CD4-positive, CD25-positive, alpha-beta regulatory T cell (primary cell): ENCODE results near the gene STRADA. TPM values are rescaled to one million over a fixed set of nuclear protein-coding genes. Genes with fewer than 3 reads are reported as not detected.
A peak's percentile ranks its signal among the peaks of the same experiment; 100 is the strongest.

Experiments used
- ATAC-seq, 2 donors: fragments of 150-1000 bp; cut with Tn5 transposase; one replicate each; pipeline ENCODE4 v1.10.0; 2021; ENCODE audit warnings: low read depth in 2 of 2, moderate number of reproducible peaks in 2 of 2, moderate library complexity in 1 of 2
- DNase-seq, 3 donors: peaks; one replicate each; pipeline versions ENCODE4 v3.0.0 to v3.0.0-alpha.2; 2012 to 2022; ENCODE audit warnings: mixed read lengths in 1 of 3
- H3K27ac ChIP-seq: one replicate; pipeline ENCODE4 v1.7.0; 2013; ENCODE audit warnings: mild to moderate bottlenecking, low read length; ENCODE audit not compliant: insufficient read depth, poor library complexity, severe bottlenecking
- H3K27me3 ChIP-seq: one replicate; pipeline ENCODE4 v1.7.0; 2013; ENCODE audit warnings: low read length; ENCODE audit not compliant: control insufficient read depth, insufficient read depth
- H3K36me3 ChIP-seq: one replicate; pipeline ENCODE4 v1.7.0; 2013; ENCODE audit warnings: mild to moderate bottlenecking, low read length, moderate library complexity; ENCODE audit not compliant: control insufficient read depth, insufficient read depth
- H3K4me1 ChIP-seq: 2 replicates; pipeline ENCODE4 v1.7.0; 2013; ENCODE audit warnings: mild to moderate bottlenecking, low read length; ENCODE audit not compliant: insufficient read depth, control insufficient read depth, poor library complexity, severe bottlenecking
- H3K4me3 ChIP-seq: one replicate; pipeline ENCODE4 v1.7.0; 2013; ENCODE audit warnings: low read depth, mild to moderate bottlenecking, low read length, moderate library complexity
- H3K9me3 ChIP-seq, 2 experiments: 1 replicate in 1 of 2; 2 replicates in 1 of 2; pipeline ENCODE4 v1.7.0; 2013; ENCODE audit warnings: low read length in 2 of 2, mild to moderate bottlenecking in 1 of 2, moderate library complexity in 1 of 2; ENCODE audit not compliant: control insufficient read depth in 2 of 2
- H3K27ac Mint-ChIP-seq, 3 donors: one replicate each; pipeline ENCODE4 v1.8.0; 2020 to 2022; ENCODE audit warnings: mild to moderate bottlenecking in 3 of 3, mixed read lengths in 3 of 3, moderate library complexity in 2 of 3
- H3K27me3 Mint-ChIP-seq: one replicate; pipeline ENCODE4 v1.8.0; 2022; ENCODE audit warnings: mild to moderate bottlenecking, mixed read lengths
- H3K36me3 Mint-ChIP-seq: one replicate; pipeline ENCODE4 v1.8.0; 2020; ENCODE audit warnings: mixed read lengths
- H3K4me1 Mint-ChIP-seq, 4 donors: one replicate each; pipeline ENCODE4 v1.8.0; 2020 to 2022; ENCODE audit warnings: mixed read lengths in 4 of 4, mild to moderate bottlenecking in 1 of 4
- H3K4me3 Mint-ChIP-seq, 4 donors: one replicate each; pipeline ENCODE4 v1.8.0; 2020 to 2022; ENCODE audit warnings: mild to moderate bottlenecking in 4 of 4, mixed read lengths in 4 of 4, moderate library complexity in 3 of 4
- H3K9me3 Mint-ChIP-seq, 7 donors: one replicate each; pipeline ENCODE4 v1.8.0; 2020 to 2022; ENCODE audit warnings: mixed read lengths in 7 of 7, mild to moderate bottlenecking in 3 of 7, moderate library complexity in 2 of 7
- polyA plus RNA-seq, 4 donors: library from polyadenylated mRNA; unstranded; fragments of 300-500 nt; fragmentation: Illumina TruSeq; gene quantifications; one replicate each; pipeline ENCODE4 v1.2.3, GENCODE V29; 2021
- total RNA-seq: library from RNA; stranded (reverse); gene quantifications from one replicate; pipeline ENCODE4 v1.2.3, GENCODE V29; 2022

STRADA gene
- total and polyA plus RNA-seq, 5 donors from 2014 or later: 20.0 to 47.8 (median 24.1) TPM

DNA sequence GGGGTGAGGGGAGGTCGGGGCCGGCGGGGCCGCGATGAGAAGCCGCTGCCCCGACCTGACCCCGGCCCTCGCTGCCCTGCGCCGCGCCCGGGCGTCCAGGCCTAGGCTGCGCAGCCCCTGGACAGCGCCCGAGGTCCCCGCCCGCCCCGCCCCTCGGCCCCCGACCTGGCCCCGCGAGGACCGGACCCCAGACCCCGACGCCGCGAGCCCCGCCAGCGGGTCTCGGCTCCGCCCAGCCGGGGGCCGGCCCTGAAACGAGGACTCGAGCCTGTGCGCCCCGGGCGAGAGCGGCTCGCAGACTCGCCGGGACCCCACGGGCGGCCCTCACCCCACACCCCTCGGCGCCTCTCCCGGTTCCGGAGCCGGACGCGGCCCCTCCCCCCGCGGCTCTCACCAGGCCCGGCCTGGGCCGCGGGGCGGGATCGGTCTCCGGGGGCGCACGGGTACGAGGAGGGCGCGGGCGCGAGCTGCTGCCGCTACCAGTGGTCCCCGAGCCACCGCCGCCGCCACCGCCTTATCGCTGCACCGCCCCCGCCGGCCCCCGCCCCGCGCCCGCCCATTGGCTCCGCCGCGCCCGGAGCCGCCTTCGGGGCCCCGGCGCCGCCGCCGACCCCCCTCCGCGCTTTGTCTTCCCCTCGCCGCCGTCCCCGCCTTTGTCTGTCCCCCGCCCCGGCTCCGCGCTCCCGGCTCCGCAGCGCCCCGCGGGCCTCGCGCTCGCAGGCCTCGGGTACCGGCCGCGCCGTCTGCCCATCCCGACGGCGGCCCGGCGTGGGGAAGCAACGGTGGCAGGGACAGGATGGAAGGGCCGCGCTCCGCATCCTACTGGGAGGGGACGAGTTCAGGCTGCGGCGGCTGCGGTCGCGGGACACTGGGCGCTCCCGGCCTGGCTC is 41.7 kb downstream of the STRADA start, which contains the start of gene LIMD2:
TSS of gene LIMD2 (minus strand) at position 488 of the 890 bp plus-strand sequence. CDS start 827 bp downstream, outside the sequence.
- peaks cover 19 to 68% (median 49%) of the 10 kb centered on the region in 4 donors for H3K4me1 Mint-ChIP-seq
- peaks cover 81% of the 10 kb centered on the region for H3K4me1 ChIP-seq
- peak within 1 kb of the TSS; percentile 93 for H3K27ac ChIP-seq
- peaks cover 20% of the 10 kb centered on the region for H3K36me3 ChIP-seq
- peaks cover 0 to 6% (median 0%) of the 10 kb centered on the region in 7 donors for H3K9me3 Mint-ChIP-seq
- H3K27ac Mint-ChIP-seq: peak within 1 kb of the TSS; percentile 98 to 99 (median 98)
- peak; percentile 26 to 29 for ATAC-seq
- no peaks in the 10 kb centered on the region for H3K27me3 ChIP-seq
- peaks cover 39% of the 10 kb centered on the region for H3K36me3 Mint-ChIP-seq
- no peaks in the 10 kb centered on the region for H3K9me3 ChIP-seq
- peak within 1 kb of the TSS; percentile 98 to 100 (median 99) for H3K4me3 Mint-ChIP-seq
- peak within 1 kb of the TSS; percentile 80 for H3K4me3 ChIP-seq
- H3K27me3 Mint-ChIP-seq: peaks cover 14% of the 10 kb centered on the region
- DNase-seq: peak; percentile 80 to 87 (median 86)

DNA sequence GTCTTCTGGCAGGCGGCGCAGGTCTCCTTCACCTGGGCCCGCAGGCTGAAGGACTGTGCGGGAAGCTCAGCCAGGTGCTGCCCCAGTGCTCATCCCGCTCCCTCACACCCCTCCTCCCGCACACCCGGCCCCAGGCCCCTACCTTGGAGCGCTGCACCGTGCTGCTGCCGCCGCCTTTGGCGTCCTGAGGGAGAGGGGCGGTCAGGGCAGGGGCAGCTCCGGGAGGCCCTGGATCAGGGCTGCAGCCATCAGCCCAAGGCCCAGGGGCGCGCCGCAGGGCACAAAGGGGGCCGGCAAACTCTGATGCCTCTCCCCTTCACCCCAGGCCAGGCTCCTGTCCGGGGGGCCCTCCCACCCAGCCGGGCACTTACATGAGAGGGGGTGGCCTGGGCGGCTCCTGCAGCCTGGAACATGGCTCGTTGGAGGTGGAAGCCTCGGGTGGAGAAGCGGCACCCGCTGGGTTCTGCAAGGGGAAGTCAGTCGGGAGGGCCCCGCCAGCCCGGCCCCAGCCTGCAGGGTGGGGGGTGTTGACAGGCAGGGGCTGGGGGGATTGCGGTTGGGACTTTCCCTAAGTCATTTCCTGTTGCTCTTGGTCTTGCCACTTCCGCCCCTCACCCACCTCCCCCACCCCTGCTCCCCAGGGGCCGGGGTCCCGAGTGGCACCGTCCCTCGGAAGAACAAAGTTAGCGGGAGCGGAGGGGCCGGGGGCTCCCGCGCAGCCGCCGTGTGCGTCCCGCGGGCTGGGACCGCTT is 42.5 kb downstream of the STRADA start:
- DNase-seq (peak; percentile 82 to 97 (median 95)), ATAC-seq (peak; percentile 47 to 48)
- Mint-ChIP-seq H3K9me3 (peaks cover 0 to 6% (median 0%) of the 10 kb centered on the region in 7 donors), H3K4me1 (peaks cover 20 to 69% (median 49%) of the 10 kb centered on the region in 4 donors), H3K36me3 (peaks cover 39% of the 10 kb centered on the region), H3K27ac (peak overlapping the region; percentile 92 to 98 (median 92)), H3K27me3 (peaks cover 18% of the 10 kb centered on the region), H3K4me3 (peak overlapping the region; percentile 97 to 99 (median 98))
- Histone ChIP-seq H3K4me3 (peak overlapping the region; percentile 77), H3K9me3 (no peaks in the 10 kb centered on the region), H3K27ac (peak overlapping the region; percentile 93), H3K27me3 (no peaks in the 10 kb centered on the region), H3K36me3 (peaks cover 21% of the 10 kb centered on the region), H3K4me1 (peaks cover 79% of the 10 kb centered on the region)

DNA sequence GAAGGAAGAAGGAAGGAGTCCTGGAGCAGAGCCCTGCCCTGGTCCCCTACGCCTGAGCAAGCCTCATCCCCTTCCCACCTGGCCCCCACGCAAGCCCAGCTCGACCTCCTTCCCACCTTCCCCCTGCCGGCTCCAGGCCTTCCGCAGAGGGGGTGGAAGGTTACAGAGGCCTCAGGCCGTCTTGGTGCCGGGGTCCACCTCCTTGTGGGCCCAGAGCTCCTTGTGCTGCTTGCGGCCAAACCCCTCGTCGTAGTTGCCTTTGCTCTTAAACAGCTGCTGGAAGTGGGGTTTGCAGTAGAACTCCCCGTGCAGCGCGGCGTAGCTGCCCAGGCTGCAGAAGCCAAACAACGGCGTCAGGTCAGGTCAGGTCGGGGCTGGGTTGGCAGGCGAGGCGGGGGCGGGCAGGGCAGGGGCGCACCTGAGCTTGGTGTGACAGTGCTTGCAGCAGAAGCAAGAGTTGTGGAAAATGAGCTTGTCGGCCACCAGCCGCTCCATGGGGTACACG is 43.2 kb downstream of the STRADA start:
- peaks cover 0 to 6% (median 0%) of the 10 kb centered on the region in 7 donors for H3K9me3 Mint-ChIP-seq
- peak in 2 of 3 donors; percentile 41 to 53 for DNase-seq
- peak overlapping the region; percentile 77 for H3K4me3 ChIP-seq
- peaks cover 27% of the 10 kb centered on the region for H3K36me3 ChIP-seq
- H3K4me1 ChIP-seq: peaks cover 73% of the 10 kb centered on the region
- H3K27ac ChIP-seq: peak overlapping the region; percentile 93
- H3K27me3 ChIP-seq: no peaks in the 10 kb centered on the region
- no peaks in the 10 kb centered on the region for H3K9me3 ChIP-seq
- peaks cover 33% of the 10 kb centered on the region for H3K36me3 Mint-ChIP-seq
- H3K4me3 Mint-ChIP-seq: peak overlapping the region; percentile 97 to 99 (median 98)
- H3K27me3 Mint-ChIP-seq: peaks cover 18% of the 10 kb centered on the region
- H3K27ac Mint-ChIP-seq: peak overlapping the region; percentile 92 to 98 (median 98)
- no peak for ATAC-seq
- peaks cover 20 to 69% (median 47%) of the 10 kb centered on the region in 4 donors for H3K4me1 Mint-ChIP-seq

DNA sequence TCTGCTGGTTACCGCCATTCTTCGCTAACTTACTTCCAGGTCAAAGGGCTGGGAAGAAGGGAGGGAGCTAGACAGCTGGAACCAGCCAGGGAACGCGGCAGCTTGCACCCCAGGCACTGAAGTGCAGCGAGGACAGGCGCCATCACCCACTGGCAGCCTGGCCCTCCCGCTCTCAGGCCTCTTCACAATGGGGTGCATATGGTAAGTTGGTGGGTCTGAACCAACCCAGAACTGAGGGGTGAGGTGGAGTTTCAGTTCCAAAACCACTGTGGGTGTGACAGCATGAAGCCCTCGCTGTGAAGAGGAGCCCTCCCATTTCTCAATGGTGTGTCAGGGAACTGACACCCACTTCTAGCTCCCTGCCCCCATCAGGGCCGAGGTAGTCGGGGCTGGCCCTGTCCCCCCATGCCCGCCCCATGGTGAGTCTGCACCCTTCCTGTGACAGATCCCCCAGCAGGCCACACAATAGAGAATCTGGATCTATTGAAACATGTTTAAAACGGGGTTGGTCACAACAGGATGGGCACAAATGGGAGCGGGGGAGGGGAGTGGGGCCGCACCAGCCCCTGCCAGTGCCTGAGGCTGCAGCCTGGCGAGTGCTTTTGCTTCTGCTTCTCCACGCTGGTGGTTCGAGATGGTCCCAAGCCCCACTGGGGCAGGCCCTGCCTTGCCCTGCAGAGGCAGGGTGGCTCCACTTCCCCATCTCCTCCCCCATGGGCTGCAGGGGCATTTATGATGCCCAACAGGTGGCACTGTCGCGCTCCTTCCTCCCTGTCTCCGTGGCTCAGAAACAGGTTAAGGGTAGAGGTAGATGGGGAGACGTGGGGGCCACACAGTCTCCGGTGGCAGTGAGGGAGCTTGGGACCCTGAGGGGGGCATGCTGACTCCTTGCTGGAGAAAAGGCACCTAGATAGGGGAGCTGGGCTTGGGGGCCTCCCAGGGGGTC is 44.0 kb downstream of the STRADA start:
- Mint-ChIP-seq H3K36me3 (peaks cover 25% of the 10 kb centered on the region), H3K9me3 (peaks cover 0 to 6% (median 0%) of the 10 kb centered on the region in 7 donors), H3K27ac (peak overlapping the region; percentile 92 to 98 (median 98)), H3K4me3 (peak overlapping the region; percentile 97 to 99 (median 98)), H3K4me1 (peaks cover 23 to 69% (median 43%) of the 10 kb centered on the region in 4 donors), H3K27me3 (peaks cover 18% of the 10 kb centered on the region)
- DNase-seq (peak; percentile 76 to 92 (median 87)), ATAC-seq (peak; percentile 34 to 35)
- Histone ChIP-seq H3K4me1 (peaks cover 64% of the 10 kb centered on the region), H3K27ac (peak overlapping the region; percentile 93), H3K4me3 (peak overlapping the region; percentile 77), H3K27me3 (no peaks in the 10 kb centered on the region), H3K36me3 (peaks cover 32% of the 10 kb centered on the region), H3K9me3 (no peaks in the 10 kb centered on the region)

DNA sequence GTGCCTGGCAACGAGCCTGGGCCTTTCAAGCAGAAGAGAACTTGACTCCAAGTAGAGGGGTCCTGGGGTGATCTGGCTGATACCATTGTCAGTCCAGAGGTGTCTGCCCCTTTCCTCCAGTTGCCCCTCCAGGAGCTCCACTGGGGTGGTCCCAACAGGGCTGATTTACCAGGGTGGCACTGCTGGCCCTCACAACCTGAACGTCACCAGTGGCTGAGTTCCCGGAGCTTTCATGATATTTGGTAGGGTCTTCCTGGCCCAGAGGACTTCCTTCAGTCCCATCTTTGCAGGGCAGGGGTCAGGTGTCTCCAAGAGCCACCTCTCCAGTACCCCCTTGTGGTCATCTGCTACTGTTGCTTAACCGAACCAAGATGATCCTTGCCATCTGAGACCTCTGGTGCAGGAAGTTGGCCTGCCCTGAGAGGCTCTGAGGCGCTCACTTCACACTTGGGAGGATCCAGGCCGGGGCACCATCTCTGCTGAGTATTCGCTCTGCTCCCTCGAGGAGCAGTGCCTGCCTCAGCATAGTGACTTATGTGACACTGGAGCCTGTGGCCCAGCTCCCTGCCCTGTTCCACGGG is 45.1 kb downstream of the STRADA start:
- Mint-ChIP-seq H3K36me3 (peaks cover 23% of the 10 kb centered on the region), H3K9me3 (peaks cover 0 to 6% (median 0%) of the 10 kb centered on the region in 7 donors), H3K27ac (peak overlapping the region; percentile 92 to 98 (median 98)), H3K4me3 (peak overlapping the region; percentile 97 to 99 (median 98)), H3K27me3 (peaks cover 10% of the 10 kb centered on the region), H3K4me1 (peaks cover 22 to 62% (median 39%) of the 10 kb centered on the region in 4 donors)
- DNase-seq (peak in 2 of 3 donors; percentile 57 to 76), ATAC-seq (no peak)
- Histone ChIP-seq H3K27ac (peak overlapping the region; percentile 93), H3K4me3 (peak overlapping the region; percentile 77), H3K9me3 (no peaks in the 10 kb centered on the region), H3K36me3 (peaks cover 42% of the 10 kb centered on the region), H3K4me1 (peaks cover 54% of the 10 kb centered on the region), H3K27me3 (no peaks in the 10 kb centered on the region)

DNA sequence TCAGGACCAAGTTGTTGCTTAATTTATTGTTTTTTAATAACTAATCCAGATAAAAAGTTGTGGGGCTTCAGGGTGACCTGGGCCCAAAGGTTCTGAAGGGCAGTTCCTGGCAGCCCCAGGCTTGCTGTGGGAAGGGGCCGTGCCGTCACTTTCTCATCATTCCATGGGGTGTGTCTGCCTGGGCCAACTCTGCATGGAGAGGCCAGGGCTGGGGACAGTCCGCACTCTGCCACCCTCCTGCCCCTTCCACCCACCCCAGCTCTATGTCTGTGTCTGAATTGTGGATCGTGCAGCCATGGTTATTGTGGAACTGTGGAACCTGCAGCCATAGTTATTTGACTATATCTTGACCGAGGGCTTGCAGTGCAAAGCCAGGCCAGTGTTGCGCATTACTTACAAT is 45.7 kb downstream of the STRADA start:
- Mint-ChIP-seq H3K27ac (peak overlapping the region; percentile 92 to 98 (median 97)), H3K4me3 (peak overlapping the region; percentile 97 to 99 (median 98)), H3K9me3 (peaks cover 0 to 6% (median 0%) of the 10 kb centered on the region in 7 donors), H3K4me1 (peaks cover 22 to 60% (median 37%) of the 10 kb centered on the region in 4 donors), H3K27me3 (peaks cover 6% of the 10 kb centered on the region), H3K36me3 (peaks cover 26% of the 10 kb centered on the region)
- Histone ChIP-seq H3K4me1 (peaks cover 48% of the 10 kb centered on the region), H3K27ac (peak overlapping the region; percentile 93), H3K36me3 (peaks cover 48% of the 10 kb centered on the region), H3K27me3 (no peaks in the 10 kb centered on the region), H3K4me3 (peak overlapping the region; percentile 77), H3K9me3 (no peaks in the 10 kb centered on the region)
- no peak for ATAC-seq
- peak in 1 of 3 donors; percentile 18 for DNase-seq
